HG02852 (cell line): ENCODE data around the gene LIFR.

ENCODE experiments used
- ATAC-seq: cut with Tn5 transposase; IDR thresholded peaks from one replicate; pipeline ENCODE4 v1.9.1; 2021; ENCODE audit warnings: mild to moderate bottlenecking, moderate library complexity; ENCODE audit not compliant: unreplicated experiment

The LIFR gene

GRCh38 chr5:38468202-38468673, 88.2 kb downstream of the LIFR start:
- ATAC-seq, result no peak

- ATAC-seq, result no peak
Observed at GRCh38 chr5:38467353-38468040, 88.9 kb downstream of the LIFR start.

GRCh38 chr5:38466424-38467189, 89.8 kb downstream of the LIFR start:
- no peak for ATAC-seq

- no peak for ATAC-seq
Observed at GRCh38 chr5:38465702-38466423, 90.6 kb downstream of the LIFR start.

- ATAC-seq, result no peak
Observed at GRCh38 chr5:38465061-38465460, 91.4 kb downstream of the LIFR start.

- no peak for ATAC-seq
Observed at GRCh38 chr5:38463634-38464521, 92.6 kb downstream of the LIFR start.

- no peak for ATAC-seq
Observed at GRCh38 chr5:38462976-38463633, 93.3 kb downstream of the LIFR start.

GRCh38 chr5:38458174-38458573, 98.3 kb downstream of the LIFR start:
- ATAC-seq, result no peak

GRCh38 chr5:38456657-38457399, 99.6 kb downstream of the LIFR start:
- ATAC-seq, result no peak

GRCh38 chr5:38455796-38456330, 100.6 kb downstream of the LIFR start:
- ATAC-seq, result no peak

- peak; percentile 4 for ATAC-seq
Observed at GRCh38 chr5:38453921-38454320, 102.5 kb downstream of the LIFR start.

GRCh38 chr5:38453506-38453905, 102.9 kb downstream of the LIFR start:
- ATAC-seq, result peak; percentile 99

GRCh38 chr5:38452201-38452600, 104.2 kb downstream of the LIFR start:
- no peak for ATAC-seq

- ATAC-seq, result no peak
Observed at GRCh38 chr5:38451074-38451725, 105.2 kb downstream of the LIFR start.

GRCh38 chr5:38450627-38451026, 105.8 kb downstream of the LIFR start:
- ATAC-seq, result no peak

- no peak for ATAC-seq
Observed at GRCh38 chr5:38448568-38449350, 107.7 kb downstream of the LIFR start.

GRCh38 chr5:38447786-38448185, 108.7 kb downstream of the LIFR start:
- no peak for ATAC-seq

- no peak for ATAC-seq
Observed at GRCh38 chr5:38447056-38447455, 109.4 kb downstream of the LIFR start.
